Measurements from ENCODE around the gene CDH22. TPM values are rescaled to one million over a fixed set of nuclear protein-coding genes. Genes with fewer than 3 reads are reported as not detected.

Gene CDH22
- total RNA-seq, 4 donors from 2014 or later = not detected

DNA sequence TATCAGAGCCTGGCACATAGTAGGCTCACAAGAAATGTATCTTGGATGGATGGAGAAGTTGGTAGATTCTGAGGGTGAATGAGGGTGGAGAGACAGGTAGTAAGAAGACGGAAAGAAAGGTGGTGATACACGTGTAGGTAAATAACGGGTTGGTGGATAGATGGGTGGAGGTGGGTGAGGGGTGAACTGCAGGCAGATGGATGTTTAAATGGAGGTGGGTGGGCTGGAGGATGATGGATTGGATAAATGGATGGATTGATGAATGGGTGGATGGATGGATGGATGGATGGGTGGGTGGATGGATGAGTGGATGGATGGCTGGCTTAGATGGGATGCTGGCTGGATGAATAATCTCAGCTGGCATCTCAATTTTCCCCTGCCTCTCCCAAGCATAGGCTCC is 9.9 kb downstream of the CDH22 start:
- TF ChIP-seq, protein P1, sequence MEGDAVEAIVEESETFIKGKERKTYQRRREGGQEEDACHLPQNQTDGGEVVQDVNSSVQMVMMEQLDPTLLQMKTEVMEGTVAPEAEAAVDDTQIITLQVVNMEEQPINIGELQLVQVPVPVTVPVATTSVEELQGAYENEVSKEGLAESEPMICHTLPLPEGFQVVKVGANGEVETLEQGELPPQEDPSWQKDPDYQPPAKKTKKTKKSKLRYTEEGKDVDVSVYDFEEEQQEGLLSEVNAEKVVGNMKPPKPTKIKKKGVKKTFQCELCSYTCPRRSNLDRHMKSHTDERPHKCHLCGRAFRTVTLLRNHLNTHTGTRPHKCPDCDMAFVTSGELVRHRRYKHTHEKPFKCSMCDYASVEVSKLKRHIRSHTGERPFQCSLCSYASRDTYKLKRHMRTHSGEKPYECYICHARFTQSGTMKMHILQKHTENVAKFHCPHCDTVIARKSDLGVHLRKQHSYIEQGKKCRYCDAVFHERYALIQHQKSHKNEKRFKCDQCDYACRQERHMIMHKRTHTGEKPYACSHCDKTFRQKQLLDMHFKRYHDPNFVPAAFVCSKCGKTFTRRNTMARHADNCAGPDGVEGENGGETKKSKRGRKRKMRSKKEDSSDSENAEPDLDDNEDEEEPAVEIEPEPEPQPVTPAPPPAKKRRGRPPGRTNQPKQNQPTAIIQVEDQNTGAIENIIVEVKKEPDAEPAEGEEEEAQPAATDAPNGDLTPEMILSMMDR (IDR thresholded peaks at IDR 0.05) = no peak
- TF ChIP-seq POLR2A (IDR thresholded peaks at IDR 0.05) = no peak
- Histone ChIP-seq H3K4me3 (no peak overlapping the region), H3K36me3 (no peaks in the 10 kb centered on the region), H3K27me3 (no peaks in the 10 kb centered on the region), H3K9me3 (no peaks in the 10 kb centered on the region), H3K4me1 (no peaks in the 10 kb centered on the region), H3K27ac (no peak overlapping the region)
- DNase-seq = no peak

DNA sequence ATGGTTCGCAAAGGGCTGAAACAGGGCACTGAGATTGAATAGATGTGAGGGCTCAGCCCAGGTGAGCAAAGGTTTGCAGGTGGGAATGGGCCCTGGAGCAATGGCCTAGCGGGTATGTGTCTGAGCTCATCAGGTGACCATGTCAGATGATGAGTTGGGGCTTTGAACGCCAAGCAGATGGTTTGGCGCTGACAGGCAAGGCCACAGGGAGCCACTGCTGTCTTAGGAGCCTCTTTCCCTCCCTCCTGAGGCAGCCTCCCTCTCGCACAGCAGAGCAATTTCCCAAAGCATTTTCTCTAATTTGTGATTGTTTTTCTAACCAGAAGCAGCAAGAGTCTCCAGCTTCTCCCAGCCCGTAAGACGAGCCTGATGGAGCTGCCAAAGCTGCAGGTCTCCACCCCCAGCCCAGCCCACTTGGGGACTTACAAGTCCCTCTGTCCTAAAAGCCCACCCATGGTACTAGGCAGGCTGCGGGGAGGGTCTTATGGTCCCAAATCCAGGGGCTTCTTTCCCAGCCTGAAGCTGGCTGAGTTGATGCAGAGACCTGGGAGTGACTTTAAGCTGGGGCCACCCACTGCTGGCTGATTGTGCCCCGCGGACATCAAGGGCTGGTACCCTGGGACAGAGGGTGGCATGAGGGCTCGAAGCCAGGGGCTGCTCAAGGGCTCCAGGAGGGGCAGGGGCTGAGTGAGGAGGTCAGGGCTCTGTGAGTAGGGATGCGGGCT is 11.6 kb downstream of the CDH22 start:
- DNase-seq = no peak
- Histone ChIP-seq H3K36me3 (no peaks in the 10 kb centered on the region), H3K27me3 (no peaks in the 10 kb centered on the region), H3K9me3 (no peaks in the 10 kb centered on the region), H3K27ac (no peak overlapping the region), H3K4me1 (no peaks in the 10 kb centered on the region), H3K4me3 (no peak overlapping the region)
- TF ChIP-seq, protein P1 (IDR thresholded peaks at IDR 0.05) = no peak
- no peak for TF ChIP-seq POLR2A (IDR thresholded peaks at IDR 0.05)

- no peak for DNase-seq
- TF ChIP-seq, protein P1 (IDR thresholded peaks at IDR 0.05) = no peak
- TF ChIP-seq POLR2A (IDR thresholded peaks at IDR 0.05) = no peak
- H3K4me1 ChIP-seq = no peaks in the 10 kb centered on the region
- H3K4me3 ChIP-seq = no peak overlapping the region
- H3K36me3 ChIP-seq = no peaks in the 10 kb centered on the region
- no peak overlapping the region for H3K27ac ChIP-seq
- no peaks in the 10 kb centered on the region for H3K9me3 ChIP-seq
- H3K27me3 ChIP-seq = no peaks in the 10 kb centered on the region
Measured at GRCh38 chr20:46293084-46293483, 15.2 kb downstream of the CDH22 start.

DNA sequence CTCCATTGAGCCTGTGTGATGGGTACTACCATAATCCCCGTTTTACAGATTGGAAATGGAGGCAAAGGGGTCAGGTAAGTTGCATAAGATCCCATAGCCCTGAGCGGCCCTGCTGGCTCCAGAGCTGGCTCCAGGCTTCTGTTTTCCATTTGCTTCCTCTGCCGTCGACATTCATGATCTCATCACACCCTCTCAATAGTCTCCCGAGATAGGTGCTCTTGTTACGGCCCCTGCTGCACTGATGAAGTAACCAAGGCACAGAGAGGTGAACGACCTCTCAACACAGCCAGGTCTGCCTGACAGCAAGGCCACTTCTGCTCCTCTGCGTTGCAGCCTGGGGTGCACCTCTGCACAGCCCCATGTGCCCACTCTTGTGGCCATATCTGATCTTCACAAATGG is 16.9 kb downstream of the CDH22 start:
- H3K4me1 ChIP-seq = no peaks in the 10 kb centered on the region
- H3K9me3 ChIP-seq = no peaks in the 10 kb centered on the region
- H3K4me3 ChIP-seq = no peak overlapping the region
- no peaks in the 10 kb centered on the region for H3K36me3 ChIP-seq
- no peak for DNase-seq
- H3K27ac ChIP-seq = no peak overlapping the region
- H3K27me3 ChIP-seq = no peaks in the 10 kb centered on the region
- TF ChIP-seq, protein P1 (IDR thresholded peaks at IDR 0.05) = no peak
- TF ChIP-seq POLR2A (IDR thresholded peaks at IDR 0.05) = no peak

- Histone ChIP-seq H3K9me3 (no peaks in the 10 kb centered on the region), H3K27me3 (no peaks in the 10 kb centered on the region), H3K4me3 (no peak overlapping the region), H3K36me3 (no peaks in the 10 kb centered on the region), H3K4me1 (no peaks in the 10 kb centered on the region), H3K27ac (no peak overlapping the region)
- DNase-seq = no peak
- TF ChIP-seq POLR2A (IDR thresholded peaks at IDR 0.05) = no peak
Measured at GRCh38 chr20:46289432-46289831, 18.9 kb downstream of the CDH22 start.

GRCh38 chr20:46286977-46287376 is 21.3 kb downstream of the CDH22 start:
- no peak overlapping the region for H3K4me3 ChIP-seq
- no peaks in the 10 kb centered on the region for H3K36me3 ChIP-seq
- no peaks in the 10 kb centered on the region for H3K27me3 ChIP-seq
- H3K27ac ChIP-seq = no peak overlapping the region
- TF ChIP-seq, protein P1 (IDR thresholded peaks at IDR 0.05) = no peak
- no peak for TF ChIP-seq POLR2A (IDR thresholded peaks at IDR 0.05)
- no peaks in the 10 kb centered on the region for H3K9me3 ChIP-seq
- no peaks in the 10 kb centered on the region for H3K4me1 ChIP-seq
- no peak for DNase-seq
